HG03558 (cell line): Measurements from ENCODE around the gene POLN.

ENCODE experiments used
- ATAC-seq: cut with Tn5 transposase; IDR thresholded peaks from one replicate; pipeline ENCODE4 v1.9.1; 2021; ENCODE audit warnings: moderate number of reproducible peaks; ENCODE audit not compliant: unreplicated experiment; ENCODE audit errors: extremely low read depth

The POLN gene

DNA sequence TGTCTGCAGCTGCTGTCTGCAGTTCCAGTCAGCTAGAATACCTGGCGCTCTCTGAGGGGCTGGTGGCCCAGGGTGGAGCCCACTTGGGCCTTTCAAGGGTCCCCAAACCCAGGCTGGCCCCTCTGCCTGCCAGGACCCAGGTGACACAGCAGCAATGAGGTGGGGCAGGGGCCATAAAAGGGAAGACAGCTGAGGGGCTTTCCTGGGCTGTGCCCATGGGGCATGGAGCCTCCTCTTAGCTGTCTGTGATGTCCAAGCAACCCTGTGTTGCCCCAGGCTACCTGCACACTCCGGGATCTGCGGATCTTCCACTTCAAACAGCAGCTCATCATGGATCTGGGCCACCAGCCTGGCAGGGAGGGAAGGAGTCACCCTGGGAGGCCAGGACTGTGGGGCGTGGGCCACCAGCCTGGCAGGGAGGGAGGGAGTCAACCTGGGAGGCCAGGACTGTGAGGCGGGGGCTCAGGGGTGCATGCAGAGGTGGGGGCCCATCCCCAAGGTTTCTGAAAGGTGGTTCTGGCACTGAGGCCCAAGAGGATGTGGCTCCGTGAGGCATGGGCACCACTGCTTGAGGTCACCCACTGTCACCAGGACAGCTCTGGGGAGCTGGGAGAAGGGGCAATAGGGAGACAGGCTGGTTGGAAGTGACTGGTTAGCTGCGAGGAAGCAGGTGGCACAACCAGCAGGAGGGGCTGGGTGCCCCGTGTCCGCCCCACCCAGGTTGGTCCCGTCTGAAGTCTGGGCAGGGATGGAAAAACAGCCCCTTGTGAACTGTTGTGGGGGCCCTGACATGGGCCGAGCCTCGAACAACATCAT lies 166.5 kb downstream of the POLN start:
- no peak for ATAC-seq

DNA sequence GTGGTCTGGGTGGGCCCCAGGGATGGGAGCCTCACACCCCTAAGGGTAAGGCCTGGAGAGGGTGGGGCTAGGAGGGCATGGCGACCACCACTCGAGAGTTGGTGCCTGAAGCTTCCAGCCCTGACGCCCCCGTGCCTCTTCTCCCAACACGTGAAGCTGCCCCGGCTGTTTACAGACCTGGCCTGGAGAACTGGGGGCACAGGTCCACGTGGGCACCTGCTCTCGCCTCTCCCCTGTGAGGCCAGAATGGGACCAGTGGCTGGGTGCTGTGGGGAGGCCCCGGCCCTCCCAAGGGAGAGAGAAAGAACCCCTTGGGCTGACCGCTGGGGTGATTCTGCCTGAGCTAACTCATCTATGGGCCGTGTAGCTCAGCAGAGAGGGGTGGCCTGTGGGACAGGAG lies 167.3 kb downstream of the POLN start:
- no peak for ATAC-seq

DNA sequence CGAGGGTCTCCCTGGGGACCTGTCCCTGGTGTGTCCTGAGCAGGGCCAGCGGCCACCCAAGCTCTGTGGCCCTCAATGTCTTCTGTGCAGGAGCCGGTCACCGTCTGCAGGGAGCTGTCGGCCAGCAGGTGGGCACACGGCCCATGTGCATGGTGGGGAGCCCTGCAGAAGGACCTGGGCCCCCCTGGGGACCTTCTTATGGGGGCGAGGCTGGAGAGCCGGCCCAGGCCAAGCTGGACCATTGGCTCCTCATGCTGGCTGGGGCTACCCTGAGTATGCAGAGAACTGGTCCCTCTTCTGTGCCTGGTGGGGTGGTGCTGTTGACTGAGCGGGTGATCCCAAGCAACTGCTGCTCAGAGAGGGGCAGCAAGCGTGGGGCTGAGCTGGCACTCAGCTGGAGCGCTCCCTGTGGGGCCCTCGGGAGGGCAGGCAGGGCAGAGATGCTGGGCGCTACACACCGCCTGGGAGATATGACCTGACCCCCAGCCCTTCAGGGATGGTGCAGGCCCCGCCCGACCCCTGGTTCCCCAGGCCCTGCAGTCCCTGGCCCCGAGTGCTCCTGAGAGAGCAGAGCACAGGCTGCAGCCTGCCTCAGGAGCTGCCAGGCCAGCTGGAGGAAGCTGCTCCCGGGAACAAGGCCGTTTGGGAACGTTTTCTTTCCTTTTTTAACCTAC lies 168.0 kb downstream of the POLN start:
- no peak for ATAC-seq

DNA sequence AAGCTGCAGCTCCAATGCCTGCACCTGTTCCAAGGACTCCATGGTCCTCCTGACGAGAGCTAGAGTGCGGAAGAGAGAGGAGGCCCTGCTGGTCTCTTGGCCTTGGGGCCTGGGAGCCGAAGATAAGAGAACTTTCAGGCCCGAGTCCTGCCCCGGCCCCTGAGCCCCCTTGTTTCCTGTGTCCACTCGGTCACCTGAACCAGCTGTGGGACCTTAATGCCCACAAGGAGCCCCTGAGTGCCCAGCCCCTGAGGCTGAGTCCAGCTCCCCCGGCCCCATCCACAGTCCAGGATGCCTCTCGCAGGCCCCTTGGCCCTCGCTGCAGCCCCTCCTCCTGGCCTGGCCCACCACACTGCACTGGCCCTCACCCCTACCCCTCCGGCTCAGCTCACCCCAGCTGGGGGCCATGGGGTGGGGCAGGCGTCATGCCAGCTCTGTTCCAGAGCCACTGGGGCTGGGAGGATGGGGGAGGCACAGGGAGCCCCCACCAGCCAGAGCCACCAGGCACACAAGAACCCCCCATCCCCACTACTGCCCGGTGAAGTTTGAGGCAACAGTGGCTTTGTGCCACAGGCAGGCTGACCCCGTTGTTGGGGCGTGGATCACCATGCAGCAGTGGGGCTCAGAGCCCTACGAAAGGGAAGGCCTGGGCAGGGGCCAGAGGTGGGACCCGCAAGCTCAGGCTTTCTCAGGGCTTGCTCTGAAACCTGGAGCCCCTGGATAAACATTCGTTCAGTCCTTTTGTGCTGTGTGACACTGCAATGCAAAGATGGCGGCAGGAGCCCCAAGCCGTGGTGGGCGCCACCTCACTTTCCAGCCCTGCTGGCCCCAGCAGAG lies 168.7 kb downstream of the POLN start:
- no peak for ATAC-seq

DNA sequence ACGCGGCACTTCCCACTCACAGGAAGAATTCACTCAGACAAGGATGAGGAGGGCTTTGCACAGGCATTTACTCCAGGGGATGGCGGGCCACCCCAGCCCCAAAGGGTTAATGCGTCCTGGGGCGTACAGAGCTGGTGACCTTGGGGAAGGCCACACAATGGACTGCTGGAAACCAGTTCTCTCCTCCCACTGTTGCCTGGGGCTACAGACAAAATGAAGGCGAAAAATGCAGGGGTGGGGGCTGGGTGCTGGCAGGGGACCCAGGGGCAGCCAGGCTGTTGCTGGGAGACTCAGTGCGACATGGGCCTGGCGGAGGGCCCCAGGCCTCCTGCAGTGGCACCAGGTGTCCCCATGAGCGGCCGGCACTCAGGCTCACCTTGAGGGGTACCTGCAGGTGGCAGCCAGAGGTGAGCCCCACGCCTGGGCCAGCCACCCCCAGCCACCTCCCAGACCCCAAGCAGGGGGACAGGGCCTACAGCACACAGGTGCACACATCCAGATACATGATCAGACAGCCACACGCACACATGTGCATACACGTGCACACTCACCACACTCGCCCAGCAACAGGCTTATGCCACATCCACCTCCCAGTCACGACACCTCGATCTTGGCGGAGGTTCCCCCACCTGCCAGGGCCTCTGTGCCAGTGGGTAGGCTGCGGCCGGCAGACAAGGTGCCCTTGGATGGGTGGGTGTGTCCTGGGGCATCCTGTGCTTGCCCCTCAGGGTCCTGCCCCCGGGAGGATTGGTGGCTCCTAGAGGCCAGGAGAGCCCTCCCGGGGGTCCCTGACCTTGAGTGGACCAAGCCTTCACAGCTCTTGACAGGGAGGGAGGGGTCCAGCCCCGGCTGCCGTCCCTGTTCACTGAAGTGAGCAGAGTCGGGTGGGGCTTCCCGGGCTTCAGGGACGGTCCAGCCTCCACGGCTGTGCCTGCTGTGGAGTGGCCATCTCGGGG lies 169.7 kb downstream of the POLN start:
- ATAC-seq = no peak

DNA sequence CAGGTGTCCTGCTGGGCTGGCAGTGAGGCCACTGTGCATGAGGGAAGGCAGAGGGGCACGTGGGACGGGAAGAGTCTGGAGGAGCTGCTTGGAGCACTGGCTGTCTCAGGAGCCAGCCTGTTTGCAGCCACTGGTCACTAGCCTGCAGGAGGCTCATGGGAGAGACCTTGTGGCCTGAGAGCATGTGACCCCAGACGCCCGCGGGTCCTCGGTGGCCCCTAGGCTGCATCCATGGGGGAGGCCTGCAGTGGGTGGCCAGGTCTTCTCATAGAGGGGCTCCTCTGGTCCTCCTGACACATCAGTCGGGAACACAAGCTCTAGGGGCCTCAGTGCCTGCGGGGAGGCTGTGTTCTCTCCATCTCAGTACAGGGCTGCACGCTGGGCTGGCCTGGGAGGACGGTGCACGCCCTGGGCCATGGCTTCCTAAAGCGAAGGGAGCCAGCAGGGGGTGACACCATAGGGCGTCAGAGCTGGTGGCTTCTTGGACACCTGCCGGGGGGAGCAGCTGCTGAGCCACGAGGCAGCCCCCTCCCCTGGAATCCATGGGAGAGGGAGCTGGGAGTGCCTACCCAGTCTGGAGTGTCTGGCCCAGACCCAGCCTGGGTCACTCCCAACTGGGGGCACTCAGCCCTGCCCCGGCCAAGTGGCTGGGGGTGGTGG lies 170.5 kb downstream of the POLN start:
- ATAC-seq = no peak

DNA sequence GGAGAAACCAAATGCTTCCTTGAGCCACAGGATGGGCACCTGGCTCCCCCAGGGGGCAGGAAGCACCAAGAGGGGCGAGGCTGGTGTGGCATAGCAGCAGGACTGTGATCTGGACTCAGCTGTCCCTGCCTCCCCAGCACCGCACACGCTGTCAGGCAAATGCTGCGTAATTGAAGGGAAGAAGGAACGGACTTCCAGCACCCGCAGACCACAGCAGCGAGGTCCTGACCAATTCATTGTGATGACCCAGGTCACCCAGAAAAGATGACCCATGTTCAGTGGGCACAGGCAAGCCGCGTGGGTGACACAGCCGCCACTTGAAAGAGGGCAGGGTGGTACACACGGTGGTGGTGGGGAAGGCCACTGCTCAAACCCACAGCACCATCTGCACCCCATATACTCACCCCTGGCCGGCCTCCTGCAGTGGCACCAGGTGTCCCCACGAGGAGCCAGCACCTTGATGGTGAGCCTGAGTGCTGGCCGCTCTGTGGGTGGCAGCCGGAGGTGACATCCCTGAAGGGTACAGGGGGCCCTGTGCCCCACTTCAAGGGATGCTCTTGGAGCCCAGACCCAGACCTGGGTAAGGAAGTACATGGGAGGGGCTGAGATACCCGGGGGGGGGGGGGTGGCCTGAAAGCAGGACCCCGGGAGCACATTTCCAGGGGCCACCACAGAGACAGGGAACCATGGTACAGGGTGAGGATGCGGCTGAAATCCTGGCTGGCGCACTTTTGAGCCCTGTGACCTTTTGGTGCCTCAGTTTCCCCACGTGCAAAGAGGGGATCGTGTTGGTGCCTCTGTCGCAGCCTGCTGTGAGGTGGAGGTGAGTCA lies 171.3 kb downstream of the POLN start:
- ATAC-seq = no peak

DNA sequence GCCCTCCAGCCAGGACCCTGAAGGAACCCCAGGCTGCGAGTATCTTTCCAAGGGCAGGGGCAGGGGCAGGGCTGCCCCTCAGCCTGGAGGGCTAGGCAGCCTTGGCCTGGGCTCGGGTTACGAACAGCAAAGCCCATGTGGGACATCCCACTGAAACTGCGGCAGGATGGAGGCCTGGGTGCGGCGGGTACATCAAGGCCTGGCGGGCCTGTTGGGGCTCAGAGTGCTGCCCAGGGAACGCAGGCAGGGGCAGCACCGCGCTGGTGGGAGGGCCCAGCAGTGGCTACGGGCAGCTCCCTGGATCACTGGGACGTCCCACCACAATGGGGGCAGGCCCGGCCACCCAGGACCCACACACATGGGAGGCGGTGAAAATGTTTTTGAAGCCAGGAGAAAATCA lies 171.9 kb downstream of the POLN start:
- ATAC-seq = no peak

DNA sequence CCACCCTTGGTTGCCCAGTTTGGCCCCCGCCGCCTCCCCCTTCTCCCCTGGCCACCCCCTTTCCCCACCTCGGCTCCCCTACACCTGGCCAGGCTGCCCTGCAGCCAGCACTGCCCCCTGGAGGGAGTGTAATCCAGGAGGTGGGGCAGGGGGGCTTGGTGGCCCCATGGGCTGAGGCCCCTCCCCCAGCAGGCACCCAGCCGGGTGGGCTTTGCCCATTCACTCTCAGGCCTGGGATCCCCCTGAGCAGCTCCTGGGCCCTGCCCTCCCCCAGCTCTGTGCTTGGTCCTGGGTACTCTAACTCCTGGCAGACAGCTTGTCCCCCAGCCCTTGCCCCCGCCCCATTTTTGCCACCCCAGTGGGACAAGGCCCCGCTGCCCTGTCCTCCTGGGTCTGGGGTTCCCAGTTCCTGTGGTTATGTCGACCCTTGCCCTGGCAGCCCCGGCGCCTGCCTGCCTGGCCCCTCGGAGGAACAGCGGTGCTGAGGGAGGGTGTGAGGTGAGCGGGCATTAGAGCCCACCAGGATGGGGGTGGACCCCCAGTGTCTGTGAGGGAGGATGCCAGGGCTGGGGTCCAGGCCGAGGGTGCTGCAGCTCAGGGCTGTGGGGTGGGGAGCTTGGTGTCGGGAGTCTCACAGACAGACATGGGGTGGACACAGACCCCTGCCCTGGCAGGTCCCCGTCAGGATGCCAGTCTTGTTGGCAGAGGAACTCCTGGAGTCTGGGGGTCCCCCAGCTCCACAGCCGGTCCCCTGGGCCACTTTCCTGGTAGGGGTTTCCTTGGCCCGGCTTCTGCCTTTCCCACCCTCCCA lies 172.6 kb downstream of the POLN start:
- ATAC-seq = no peak

DNA sequence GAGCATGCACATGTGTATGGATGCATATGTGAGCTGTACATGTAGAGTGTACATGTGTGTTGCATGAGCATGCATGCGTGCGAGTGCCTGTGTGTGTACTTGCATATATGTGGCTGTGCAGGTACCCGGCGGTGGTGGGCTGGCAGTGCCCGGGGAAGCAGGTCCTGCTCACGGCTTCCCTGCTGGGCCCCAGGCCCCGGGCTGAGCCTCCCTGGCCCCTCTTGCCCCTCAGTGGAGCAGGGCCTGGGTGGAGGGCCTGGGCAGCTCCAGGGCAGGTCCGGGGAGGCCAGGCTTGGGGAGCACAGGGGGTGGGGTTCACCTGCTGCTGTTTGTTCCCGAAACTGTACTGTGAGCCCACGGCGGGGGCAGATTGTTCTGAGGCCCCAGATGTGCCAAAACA lies 173.4 kb downstream of the POLN start:
- no peak for ATAC-seq

DNA sequence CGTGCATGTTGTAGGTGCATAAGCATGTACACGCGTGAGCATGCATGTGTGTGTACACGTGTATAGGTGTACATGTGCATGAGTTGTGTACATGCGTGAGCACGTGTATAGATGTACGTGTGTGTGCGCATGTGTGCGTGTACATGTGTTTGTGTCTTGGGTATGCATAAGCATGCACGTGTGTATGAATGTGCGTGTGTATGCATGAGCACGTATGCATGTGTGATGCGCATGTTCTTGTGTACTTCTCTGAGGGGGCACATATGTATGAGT lies 173.8 kb downstream of the POLN start:
- ATAC-seq = no peak

DNA sequence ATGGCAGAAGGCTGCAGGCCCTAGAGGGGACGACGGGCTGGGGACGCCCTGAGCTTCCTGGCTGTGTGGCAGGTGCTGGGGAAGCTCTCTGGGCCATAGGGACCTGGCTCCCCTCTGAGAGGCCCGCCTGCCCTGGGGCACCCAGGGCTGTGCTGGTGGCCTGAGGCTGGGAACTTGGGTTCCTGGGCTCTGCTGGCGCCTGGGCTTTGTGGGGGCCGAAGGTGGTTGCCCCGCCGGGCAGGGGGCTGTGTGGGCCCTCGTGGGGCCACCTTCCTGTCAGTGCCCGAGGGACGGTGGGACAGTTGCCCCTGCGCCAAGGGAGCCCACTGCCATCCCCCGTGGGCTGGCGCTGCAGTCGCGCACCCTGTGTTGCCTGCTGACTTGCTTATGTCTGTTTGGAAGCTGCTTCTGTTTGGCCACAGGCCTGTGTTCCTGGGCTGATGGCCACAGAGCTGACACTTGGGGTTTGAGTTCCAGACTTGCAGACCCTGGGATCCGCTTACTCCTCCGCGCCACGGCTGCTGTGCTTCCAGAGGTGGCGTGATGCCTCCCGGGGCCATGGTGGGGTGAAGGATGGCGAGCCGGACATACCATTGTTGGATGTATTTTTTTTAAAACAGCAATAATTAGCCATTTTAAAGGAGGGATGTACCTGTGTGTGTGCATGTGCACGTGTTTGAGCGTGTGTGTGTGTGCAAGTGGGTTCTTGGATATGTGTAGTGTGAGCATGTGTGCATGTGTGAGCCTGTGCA lies 174.3 kb downstream of the POLN start:
- no peak for ATAC-seq

DNA sequence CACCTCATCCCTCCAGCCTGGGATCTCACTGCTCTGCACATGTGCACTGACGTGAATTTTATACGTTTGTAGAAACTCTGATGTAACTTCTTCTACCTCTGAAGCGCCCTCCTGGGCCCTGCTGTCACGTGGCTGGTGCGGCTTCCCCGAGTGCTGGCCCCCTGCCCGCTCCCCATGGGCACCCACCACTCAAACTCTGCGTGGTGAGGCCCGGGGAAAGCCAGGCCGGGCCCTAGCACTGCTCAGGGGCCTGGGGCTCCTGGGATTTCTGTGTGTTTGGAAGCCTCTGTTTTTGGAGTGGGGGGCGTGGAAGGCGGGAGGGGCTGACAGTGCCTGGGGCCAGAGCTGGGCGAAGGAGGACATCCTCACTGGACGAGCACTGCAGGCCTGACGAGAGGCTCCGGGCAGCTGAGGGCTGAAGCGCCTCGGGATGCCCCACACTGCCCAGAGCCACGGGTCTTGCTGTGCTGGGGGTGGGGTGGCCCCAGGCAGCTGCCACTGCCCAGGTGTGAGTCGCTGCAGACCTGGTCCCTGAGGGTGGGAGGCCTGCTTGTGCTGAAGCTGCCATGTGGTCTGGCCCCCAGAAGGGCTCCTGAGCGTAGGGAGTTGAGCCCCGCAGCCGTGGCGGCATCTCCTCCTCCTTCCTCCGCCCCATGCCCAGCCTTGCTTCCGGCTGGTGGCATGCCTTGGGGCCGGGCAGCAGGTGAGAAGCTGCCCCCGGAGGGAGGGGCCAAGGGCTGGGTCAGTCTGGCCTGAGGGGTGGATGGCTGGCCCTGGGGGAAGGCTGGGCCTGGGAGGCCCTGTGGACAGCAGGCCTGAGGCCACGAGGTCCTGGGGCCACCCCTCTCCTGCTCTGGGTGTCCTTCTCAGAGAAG lies 175.1 kb downstream of the POLN start:
- no peak for ATAC-seq

DNA sequence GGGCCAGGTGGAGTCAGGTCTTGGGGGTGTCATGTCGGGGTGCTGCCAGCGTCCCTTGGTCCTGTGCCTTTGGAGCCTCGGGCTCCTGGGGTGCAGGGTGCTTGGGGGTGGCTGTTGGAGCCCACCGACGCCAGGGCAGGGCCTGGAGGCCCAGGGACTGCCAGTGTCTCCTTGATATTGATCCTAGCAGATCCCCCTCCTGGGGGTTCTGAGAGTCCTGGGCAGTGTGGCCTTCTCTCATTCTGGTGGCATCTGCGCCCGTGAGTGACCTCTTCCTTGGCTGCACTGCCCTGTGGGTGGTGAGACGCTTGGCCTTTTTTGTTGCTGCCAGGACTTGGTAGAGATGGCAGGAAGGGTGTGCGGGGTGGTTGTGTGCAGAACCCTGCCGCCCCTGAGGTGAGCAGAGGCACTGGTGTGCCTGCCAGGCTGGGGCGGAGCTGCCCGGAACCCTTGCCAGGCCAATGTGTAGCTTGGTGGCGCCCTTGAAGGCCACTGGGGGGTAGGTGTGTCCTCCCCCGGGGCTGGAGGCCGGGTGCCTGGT lies 175.8 kb downstream of the POLN start:
- ATAC-seq = no peak

DNA sequence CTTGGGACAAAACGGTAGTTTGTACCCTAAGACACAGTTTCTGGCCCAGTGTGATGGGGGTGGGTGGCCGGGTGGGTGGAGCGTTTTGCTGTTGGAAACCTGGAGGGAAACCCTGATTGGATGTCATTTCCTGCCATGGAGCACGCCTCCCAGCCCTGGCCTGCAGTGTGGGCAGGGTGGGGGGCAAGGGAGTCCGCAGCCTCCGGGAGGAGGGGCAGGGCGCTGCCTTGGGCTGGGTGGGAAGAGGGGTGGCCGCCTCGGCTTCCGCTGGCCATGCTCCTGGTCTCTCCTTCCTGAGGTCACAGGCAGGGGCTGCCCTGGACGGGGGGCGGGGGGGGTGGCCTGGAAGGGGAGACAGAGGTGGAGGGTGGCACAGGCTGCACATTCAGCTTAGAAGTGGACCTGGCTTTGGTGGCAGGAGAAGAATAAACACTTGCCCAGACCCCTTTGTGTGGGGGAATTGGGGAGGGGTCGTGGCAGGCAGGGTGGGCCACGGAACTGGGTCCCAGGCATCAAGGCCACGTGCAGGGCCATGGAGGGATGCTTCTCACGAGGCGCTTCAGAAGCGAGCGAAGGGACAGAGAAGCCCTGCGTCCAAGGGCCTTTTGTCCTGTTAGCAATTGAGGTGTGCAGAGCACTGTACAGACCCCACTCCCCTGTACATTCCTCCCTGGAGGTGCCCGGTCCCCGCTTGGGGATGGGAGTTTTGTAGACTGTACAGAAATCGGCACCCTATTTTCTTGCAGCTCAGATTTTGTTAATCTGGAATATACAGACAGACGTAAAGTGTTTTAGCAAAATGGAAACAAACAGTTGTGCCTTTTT lies 176.6 kb downstream of the POLN start:
- no peak for ATAC-seq
